Activated CD4-positive, CD25-positive, alpha-beta regulatory T cell treated with anti-CD3 and anti-CD28 coated beads, Interleukin-2, amount 50 U/mL, for 16 hours (primary cell): ENCODE measurements around the gene CPVL.

Experiments used
- DNase-seq: peaks from one replicate; pipeline ENCODE4 v3.0.0-alpha.2; 2020; ENCODE audit warnings: low read depth, low spot score

CPVL gene

DNA sequence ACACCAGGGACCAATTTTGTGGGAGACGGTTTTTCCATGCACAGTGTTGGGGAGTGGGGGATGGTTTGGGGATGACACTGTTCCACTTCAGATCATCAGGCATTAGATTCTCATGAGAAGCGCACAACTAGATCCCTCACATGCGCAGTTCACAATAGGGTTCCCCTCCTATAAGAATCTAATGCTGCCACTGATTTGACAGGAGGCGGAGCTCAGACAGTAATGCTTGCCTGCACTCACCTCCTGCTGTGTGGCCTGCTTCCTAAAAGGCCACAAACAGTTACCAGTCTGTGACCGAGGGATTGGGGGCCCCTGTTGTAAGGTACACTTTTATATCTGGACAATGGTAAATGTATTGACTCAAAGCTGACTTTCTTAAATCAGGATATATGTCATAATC, 142.6 kb downstream of the CPVL start:
- DNase-seq: no peak

DNA sequence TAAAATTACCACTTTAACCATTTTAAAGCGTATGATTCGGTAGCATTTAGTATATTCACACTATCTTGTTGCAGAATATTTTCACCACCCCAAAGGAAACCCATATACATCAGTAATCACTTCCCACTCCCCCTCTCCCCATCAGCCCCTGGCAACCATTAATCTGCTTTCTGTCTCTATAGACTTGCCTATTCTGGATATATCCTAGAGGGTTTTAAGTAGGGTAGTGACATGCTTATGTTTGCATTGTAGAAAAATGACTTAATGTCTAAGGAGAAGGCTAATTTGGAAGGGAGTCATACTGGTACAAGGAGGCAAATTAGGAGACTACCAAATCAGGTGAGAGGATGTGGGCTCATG, 145.6 kb downstream of the CPVL start:
- no peak for DNase-seq

DNA sequence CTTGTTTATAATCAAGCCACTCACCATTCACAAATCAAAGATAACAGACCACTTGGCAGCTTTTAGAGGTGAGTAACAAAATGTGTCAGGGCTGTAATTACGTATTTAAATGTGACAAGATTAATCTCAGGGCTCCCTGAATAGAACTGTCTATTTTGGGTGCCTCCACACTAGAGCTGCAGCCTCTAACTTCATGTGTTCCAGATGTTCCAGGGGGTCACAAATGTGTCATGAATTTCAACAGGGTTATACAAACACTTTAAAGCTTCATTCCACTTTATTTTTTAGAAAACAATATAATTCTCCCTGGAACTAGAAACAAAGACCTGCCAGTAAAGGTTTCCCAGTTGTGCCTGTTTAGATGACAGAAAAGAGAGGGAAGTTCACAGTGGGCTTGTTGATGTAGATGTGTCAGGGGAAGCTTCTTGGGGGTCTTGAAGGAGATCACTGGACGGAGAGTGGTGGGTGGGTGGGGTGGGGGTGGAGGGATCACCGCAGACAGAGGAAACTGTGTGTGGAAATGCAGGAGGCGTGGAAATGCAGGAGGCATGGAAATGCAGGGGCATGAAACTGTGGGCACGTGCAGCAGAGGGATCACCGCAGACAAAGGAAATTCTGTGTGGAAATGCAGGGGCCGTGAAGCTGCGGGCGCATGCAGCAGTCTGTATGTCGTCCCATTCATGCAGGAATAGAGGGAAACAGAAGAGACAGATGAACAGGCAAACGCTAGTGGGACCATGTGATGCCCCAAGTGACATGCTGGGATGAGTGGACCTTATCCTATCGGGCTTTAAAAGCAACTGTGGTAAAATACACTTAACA, 146.2 kb downstream of the CPVL start:
- DNase-seq: no peak

DNA sequence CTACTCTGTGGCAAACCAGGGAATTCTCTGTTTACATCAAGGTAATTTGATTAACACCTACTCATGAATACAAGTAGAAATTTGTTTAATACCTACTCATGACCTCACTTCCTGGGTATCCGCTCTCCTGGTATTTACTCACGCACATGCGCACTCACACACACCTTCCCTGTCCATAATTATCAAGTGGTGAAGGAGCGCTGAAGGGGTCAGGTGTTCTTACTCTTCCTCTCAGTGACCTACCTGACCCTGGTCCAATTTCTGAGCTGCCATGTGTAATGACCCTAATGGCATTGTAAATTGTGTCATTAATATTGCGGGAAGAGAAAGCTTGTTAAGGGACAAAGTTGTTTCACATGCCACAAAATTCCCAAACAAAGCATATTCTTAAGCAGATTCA, 146.9 kb downstream of the CPVL start:
- no peak for DNase-seq

DNA sequence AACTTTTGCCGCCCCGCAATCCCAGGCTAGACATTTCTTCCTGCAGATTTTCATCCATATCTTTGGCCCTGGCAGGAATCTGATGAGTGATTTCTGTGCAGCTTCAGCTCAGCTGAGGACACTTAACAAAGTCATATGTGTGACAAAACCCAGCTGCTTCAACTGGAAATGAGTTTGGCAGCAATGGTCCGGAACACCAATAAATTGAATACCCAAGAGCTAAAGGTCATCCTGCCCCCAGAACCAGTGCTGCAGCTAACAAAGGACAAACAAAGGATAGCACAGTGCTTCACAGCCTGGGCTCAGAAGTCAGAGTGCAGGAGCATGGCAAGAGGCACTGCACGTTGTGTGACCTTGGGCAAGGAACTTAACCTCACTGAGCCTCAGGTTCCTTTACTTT, 148.2 kb downstream of the CPVL start:
- DNase-seq: no peak

DNA sequence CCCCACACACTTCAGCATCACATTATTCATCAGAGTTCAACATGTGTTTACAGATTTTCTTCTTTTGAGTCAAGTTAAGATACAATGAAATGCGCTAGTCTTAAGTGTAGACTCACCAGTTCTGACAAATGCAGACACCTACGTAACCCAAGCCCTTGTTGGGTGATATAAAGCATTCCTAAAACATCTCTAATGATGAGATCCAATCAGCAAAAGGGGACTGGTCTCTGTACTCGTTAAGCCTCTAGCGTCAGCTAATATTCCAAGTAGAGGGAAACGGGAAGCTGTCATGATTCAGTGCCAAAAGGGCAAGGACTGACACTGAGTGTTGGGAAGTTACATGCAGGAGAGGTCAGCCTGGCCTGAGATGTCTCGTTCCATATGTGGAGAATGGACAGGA, 149.5 kb downstream of the CPVL start:
- no peak for DNase-seq

DNA sequence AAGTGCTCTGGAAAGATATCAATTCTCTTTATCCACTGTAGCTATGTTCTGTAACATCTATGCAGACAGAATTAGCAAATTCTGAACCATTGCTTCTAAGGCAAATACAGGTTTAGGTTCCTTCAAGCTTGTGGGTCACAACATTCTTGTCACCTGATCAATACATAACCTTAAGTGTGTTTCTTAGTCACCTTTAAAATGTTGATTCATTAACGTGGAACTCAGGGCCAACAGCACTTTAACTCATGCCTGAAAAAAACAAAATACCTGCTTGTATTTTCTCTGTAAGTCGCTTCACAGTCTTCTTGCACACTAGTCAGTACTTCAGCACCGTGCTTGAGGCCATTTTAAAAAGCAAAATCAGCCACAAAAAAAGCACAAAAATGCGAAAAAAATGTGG, 153.0 kb downstream of the CPVL start:
- no peak for DNase-seq

DNA sequence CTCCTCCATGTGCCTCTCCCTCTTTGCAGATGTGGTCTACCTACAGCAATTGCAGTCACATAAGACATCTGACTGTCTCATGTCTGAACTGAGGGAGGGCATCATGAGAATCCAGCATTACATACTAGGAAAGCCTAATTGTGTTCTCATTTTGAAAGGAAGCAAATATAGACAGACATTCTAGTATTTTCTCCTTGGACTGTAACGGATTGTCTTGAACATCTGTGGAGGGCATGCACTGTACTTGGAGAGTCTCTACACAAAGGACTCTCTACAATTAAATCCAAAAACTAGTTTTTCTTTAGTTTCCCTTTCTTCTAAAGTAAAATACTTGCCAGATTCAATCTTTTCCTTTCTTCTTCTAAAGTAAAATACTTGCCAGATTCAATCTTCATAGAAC, 153.5 kb downstream of the CPVL start:
- no peak for DNase-seq

DNA sequence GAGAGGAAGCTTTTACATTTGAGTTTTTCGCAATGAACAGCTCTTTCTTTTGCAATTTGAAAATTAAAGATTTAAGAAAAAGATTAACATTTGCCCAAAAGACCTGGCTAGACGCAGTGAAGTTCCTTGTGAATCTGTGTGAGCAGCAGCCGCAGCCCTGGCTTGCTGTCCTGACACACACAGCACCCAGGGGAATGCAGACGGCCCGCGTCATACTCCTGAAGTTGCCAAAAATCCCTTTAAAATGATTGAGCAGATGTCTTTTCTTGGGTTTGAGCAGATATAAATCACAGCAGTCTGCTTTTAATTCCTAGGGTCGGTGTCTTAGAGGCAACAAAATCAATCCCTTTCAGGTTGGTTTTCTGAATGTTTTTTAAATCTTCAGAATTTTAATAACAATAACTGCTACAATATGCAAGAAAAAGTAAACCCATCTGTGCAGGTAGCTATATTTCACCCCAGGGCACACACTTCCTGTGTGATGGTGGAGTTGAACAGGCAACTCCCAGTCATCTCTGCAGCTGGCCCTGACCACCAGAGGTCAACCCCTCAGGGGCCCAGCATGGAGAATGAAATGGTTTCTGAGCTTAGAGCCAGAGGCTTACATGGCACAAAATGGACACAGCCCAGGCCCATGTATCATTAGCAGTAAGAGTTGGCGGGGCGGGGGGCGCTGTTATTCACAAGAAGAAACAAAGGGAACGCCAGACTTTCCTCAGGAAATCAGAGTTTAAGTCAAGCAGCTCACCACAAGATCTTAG, 156.0 kb downstream of the CPVL start:
- DNase-seq: no peak

DNA sequence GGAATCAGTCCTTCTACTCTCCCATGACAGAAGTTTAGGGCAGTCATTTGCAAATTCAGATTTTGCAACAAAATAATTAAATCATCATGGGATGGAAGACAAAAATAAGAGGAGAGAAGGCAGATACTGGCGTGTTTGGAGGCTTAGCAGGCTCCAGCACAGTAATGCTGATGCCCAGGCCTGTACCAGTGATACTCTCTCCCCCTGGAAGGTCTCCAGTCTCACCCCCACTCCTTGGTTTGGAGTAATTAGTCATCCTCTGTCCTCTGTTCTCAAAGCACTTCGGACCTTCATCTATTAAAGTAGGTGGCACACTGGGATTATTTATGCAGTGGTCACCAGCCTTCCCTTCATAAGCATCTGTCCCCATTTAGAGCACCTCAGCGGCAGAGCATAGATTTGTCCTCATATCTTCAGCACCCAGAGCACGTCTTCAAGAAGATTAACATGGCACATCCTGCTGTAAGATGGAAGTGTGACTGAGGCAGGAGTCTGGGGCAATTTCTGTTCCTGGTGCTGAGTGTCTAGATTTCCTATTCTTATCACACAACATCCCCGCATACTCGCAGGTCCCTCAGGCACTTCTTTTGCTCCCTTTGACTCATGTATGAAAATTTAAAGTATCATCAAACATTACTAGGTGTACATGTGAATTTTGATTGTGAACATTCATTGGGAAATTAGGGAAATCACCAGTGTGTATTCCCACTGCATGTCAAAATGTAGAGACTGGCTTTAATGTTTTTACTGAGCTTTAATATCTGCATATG, 156.9 kb downstream of the CPVL start:
- no peak for DNase-seq

DNA sequence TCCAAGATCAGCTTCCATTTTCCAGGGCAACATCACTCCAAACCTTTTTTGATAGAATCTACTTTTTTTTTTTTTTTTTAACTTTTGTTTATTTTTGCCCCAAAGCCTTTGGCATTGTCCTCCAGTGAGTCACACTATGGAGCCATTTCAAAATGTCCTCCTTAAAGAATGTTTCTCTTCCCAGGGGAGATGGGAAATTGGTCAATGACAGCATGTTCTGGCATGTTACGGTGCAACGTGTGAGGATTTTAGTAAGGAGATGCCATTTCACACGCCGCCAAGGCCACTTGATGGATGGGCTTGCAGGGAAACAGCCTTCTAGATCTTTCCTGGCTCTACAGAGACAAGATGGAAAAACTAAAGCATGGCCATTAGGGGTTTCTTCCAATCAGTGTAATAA, 157.5 kb downstream of the CPVL start:
- DNase-seq: no peak

DNA sequence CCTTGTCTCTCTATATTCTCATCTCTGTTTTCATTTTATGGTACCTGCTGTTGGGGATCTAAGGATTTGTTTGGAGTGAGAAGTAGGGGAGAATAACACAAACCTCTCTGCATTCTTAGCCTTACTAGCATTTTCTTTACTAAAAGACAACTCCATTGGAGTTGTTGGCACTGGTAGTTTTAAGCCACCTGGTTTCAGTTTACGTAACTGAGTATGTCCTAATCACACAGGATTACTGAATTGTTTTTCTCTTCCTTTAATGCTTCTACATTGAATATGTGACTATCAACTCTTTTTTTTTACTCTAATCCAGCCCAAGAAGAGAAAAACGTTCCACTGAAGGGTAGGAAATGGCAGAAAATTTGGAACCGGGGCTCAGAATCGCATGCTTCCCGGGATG, 158.2 kb downstream of the CPVL start:
- no peak for DNase-seq

DNA sequence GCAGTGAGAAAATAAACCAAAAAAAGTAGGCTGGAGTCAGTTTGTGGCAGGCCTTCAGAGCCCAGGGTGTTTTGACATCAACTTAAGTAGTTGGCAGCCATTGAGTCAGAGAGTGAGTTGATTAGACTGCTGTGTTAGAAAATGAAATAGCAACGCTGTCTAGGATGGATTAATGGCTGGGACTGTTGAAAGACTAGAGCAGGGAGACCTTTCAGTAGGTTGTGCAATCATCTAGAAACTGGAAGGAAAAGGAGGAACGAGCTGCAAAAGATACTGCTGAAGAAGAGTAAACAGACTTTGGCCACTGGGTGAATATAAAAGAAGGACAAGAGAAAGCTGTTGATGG, 159.6 kb downstream of the CPVL start:
- DNase-seq: no peak

DNA sequence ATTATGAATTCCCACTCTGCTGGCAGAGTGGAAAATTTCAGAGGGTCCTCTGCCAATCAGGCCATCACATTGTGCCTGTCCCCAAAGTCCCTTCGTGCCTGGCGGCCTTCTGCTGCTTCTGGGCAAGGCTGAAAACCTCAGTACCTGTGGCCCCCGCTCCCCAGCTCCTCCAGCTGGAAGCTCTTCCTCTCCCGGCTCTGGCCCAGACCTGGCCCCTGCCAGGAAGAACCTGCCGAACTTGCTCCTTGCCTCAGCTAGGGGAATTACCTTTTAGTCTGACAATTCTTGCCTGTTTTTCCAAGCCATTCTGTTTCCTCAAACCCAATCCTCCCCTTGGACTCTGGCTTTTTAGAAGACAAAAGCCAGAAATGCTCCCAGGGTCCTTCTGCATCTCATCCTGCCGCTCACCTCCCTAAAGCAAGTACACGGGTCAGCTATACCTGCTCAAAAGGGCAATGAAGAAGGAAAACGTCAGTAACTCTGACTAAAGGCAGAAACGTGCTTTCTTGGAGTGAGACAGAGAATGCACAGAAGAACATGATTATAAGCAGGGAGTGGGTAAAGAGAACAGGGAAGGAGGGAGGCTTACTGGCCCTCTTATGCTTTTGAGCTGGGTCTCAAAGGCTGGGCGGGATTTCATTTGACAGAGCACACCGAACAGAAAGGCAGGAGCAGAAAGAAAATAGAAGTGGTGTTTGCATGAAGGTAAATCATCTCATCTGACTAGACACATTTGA, 160.1 kb downstream of the CPVL start:
- no peak for DNase-seq

DNA sequence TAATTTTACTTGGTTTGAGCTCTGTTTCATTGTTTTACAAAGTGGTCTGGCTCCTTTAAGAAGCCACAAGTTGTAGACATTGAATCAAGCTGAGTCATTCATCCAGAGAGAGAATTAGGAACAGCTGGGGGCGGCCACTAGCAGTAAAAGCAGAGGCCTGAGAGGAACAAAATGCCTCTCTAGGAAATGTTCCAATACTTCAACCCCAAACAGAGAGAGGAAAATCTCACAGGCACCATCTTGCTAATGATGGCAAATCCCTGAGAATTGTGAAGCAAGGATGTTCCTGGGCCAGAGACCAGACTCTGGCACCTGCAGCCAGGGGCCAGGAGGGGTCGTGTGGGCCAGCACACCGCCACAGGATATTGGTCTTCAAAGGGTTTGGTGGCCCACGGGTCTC, 161.7 kb downstream of the CPVL start:
- no peak for DNase-seq

DNA sequence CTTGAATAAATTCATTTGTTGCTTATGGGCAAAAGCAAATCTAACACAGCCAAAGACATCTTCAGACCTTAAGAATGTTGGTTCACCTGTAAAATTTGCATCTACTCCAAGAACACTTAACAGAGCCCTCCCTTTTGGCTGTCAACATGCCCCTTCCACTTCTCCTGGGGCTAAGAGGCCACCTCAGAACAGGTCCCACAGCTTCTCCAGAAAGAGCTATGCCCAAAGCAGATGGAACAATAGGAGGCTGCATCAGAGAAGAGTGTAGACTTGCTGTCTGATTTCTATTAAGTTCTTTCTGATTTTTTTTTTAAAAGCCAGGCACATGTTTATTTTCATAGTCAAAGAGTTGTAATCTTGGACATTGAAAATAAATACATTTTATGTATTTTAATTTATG, 162.1 kb downstream of the CPVL start:
- no peak for DNase-seq

DNA sequence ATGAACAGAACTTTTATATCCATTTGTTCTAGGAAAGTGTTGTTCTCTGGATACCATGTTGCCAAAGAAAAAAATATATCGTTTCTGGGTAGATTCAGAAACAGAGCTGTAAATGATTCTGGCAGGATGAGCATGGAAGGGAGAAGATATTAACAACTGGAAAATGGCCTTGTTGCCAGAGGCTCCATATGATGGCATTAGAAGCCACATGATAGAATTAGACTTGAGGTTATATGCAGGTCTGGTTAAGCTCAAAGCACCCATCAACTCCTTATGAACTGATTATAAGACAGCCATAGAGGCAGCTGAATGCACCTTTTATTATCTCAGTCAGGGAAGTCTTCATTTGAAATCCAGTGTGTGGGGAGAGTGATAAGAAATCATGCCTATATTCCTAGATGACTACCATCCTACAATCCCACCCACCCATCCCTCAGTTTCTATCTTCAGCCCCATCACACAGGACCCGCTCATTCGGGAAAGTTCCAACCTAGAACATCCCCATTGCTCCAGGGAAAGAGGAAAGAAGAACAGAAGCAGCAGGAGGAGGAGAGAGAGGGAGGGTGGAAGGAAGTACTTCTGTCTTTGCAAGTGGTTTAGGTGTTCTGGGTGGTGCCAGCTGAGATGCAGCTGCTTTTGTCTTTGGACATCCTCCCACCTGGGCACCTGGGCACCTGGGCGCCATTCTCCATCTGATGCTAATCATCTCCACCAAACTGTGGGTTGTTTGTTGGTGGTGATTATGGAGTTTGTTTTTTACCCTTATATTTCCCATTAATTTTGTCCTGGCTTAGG, 162.7 kb downstream of the CPVL start:
- no peak for DNase-seq

DNA sequence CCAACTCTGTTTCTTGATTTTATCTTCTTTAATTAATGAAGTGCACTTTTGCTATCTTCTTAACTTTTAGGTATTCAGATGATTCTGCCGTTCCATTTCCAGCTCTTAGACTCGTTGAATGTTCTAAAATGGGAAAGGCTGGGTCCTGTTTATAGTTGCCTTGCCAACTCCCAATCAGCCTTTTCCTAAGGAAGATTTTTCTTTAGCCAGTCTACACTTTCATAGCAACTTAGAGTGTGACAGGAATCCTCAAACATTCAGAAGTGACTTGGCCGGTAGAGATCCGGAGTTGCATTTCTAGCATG, 165.2 kb downstream of the CPVL start:
- DNase-seq: no peak

DNA sequence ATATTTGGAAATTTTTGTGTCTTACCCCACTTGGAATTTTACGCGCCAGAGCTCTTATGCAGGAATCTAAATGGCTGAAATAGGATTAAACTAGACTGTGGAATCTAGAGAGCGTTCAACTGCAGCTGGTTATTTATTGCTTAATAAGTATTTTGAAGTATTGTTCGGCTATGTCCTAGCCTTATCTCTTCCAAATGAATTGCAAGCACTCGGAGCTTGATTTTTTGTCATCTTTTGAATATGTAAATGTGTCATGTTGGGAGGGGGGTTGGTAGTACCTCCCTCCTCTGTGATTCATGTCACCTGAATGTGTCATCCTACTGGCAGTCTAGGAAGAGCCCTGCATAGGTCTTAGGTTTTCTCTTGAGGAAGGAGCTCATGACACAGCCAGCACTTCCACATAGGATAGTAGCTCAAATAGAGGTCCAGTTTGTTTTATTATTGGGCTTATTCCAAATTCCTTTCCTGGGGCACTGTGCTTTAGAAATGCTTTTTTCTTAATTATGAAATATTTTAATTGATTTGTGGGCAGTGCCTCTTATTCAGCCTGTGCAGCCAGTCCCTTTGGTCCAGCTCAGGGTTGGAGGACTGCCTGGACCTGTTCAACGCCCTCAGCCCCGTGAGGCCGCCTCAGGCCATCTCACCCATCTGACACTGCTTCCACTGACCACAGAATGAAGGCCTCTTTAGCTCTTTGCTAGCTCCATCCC, 165.7 kb downstream of the CPVL start:
- no peak for DNase-seq

DNA sequence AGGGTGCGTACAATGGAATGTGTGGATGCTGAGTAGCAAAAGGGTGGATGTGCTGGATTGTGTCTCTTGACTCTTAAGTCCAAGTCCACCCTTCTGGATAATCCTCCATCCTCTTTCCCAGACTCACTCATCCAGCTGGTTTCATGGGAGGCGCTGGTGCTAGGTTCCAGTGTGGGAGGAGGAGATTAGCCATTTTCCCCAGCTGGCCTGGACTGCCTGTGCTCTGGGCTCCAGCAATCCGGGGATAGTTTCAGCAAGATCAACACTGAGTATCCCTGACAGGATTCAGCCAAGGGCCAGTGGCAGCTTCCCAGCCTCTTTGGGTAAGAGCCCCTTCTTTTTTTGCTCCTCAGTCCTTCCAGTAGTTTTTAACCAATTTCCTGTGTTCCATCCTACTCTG, 166.6 kb downstream of the CPVL start:
- no peak for DNase-seq

DNA sequence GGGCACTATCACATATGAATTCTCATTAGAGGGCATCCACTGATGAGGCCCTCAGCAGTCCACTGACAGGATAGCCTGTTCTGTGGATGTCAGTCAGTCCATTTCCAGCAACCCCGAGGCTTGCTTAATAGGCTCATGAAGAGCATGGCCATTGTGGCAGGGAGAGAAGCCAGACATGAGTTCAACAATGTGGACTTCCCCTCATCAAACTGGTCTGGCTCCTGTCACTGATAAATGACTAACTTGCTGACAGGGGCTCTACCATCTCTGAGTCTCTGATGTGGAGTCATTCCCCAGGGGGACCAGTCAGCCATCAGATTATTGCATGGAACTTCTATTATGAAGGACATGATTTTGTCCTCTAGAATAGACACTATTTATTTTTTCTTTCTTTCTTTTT, 168.5 kb downstream of the CPVL start:
- DNase-seq: no peak
